Stimulated activated naive CD4-positive, alpha-beta T cell treated with Interleukin-2 at 50 U/mL for 16 hours (primary cell): ENCODE measurements around the gene F2RL1.
"Not testable (repeated sequence)": the region's sequence is repeated elsewhere in the genome, so short reads cannot be mapped to it uniquely, and the experiment has no call there.

Experiments used
- DNase-seq: peaks from one replicate; lab custom pipeline; 2025; lab: John Stamatoyannopoulos, UW

Gene F2RL1

GRCh38 chr5:76807296-76807695, 11.5 kb upstream of the F2RL1 start:
- no peak for DNase-seq

- DNase-seq: no peak
Measured at GRCh38 chr5:76808141-76808691, 10.6 kb upstream of the F2RL1 start.

GRCh38 chr5:76809141-76809540, 9.7 kb upstream of the F2RL1 start:
- no peak for DNase-seq

DNA sequence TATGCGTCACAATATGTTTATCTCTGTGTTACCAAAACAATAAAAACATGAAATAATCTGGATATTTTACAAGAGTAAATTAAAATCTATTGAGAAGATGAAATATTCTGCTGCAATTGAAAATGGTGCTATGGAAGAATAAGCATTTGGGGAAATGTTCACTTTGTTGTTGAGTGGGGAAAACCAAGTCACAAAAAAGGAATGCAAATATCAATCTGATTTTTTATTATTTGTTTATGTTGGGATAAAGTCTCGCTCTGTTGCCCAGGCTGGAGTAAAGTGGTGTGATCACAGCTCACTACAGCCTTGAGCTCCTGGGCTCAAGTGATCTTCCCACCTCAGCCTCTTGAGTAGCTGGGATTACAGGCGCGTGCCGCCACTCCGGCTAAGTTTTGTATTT, 8.6 kb upstream of the F2RL1 start:
- DNase-seq: no peak

GRCh38 chr5:76811214-76811613, 7.6 kb upstream of the F2RL1 start:
- DNase-seq: no peak

DNA sequence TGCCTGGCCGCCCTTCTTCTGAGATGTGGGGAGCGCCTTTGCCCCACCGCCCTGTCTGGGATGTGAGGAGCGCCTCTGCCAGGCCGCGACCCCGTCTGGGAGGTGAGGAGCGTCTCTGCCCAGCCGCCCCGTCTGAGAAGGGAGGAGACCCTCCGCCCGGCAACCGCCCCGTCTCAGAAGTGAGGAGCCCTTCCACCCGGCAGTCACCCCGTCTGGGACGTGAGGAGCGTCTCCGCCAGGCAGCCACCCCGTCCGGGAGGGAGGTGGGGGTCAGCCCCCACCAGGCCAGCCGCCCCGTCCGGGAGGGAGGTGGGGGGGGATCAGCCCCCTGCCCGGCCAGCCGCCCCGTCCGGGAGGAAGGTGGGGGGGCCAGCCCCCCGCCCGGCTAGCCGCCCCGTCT, 6.6 kb upstream of the F2RL1 start:
- not testable (repeated sequence) for DNase-seq

DNA sequence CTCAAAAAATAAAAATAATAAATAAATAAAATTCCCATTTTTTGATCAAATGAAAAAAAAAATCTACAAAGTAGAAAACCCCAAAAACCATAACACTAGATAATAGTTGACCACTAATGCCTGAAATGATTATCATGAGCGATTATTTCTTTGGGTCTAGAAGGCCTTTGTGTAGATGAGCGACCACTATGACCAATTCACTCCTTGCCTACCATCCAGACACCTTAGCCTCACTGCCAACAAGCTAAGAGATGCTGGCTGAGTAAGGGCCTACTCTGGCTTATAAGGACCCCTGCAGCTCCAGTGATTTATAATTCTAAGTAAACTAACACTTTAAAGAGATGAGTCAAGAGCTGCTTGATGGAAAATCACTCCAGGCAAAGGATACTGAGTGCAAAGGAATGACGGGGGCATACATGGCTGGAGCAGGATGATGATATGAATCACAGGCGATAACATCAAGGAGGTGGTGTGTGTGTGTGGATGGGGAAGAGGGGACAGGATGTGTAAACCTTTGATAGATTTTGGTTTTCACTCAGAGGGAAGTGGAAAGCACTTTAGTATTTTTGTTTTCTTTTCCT, 4.8 kb upstream of the F2RL1 start:
- DNase-seq: no peak

DNA sequence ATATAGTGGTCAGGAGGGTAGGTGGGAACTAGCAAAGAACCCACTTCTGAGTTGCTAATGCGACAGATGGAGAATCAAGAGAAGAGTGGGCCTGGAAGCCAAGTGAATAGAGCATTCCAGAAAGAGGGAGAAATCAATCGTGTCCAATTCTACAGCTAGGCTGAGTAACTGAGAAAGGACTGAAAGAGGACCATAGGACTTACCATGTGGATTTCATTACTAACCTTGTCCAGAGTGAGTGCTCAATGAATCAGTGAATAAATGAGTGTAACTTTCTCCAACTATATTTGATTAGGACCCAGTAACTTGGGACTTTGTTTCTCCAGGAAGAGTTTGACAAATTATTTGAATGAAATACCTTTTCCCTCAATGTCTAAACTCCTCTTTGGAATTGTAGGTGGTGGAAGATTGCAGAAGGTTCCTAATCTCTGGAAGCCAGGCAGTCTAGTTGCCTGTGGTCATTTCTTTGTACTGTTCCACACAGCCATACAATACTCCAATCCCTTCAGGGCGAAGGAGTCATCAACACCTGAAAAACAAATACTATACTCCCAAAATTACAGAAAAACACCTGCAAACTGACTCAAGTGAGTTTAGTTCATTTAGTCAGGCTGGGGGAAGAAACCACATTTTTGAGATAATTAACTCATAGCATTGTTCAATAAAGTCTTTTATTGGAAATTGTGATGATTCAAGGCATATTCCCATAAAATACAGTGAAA, 2.6 kb upstream of the F2RL1 start:
- DNase-seq: no peak

DNA sequence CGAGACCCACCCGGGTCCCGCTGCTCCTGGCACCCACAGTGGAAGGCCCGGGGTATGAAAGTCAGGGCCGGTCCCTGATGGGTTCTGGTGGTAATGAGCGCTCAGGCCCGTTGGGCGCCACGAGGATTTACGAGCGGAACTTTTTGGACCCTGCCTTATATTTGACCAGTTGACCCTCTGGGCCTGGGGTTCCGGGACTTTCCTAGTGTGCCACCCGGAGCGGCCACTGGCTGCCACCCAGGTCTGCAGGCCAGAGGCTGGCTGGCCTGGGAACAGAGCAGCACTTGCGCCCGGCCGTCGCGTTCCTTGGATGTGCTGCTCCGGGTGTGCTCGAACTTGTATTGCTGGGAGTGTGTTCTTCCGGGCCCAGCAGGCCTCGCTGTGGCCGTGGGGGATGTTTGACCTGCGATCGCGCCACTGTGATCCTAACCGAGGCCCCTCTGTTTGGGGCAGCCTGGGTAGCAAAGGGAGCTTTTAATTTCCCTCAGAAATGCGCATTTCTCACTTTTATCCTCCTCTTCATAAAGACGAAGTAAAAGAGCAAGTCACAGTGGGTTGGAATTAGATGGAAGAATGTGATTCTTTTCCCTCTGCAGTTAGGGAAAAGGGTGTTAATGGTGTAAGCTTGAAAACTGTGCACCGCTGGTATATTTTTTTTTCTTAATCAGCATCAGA, 1.2 kb downstream of the F2RL1 start:
- no peak for DNase-seq

DNA sequence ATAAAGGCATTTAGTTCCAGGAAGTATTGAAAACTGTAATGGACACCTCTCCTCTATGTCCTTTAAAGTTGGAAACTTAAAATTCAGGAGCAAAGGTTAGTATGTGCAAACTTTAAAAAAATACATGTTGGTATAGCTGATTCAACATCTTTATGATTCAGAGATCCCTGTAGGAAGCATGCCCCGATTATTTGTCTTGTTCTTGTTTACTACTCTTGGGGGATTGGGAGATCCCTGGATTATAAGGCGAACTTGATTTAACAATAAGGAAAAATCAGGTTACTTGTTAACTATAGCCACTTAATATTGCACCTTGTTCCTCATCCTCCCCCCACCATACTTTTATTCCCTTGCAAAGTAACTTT, 1.7 kb downstream of the F2RL1 start:
- DNase-seq: no peak

- no peak for DNase-seq
Measured at GRCh38 chr5:76821136-76821535, 2.3 kb downstream of the F2RL1 start.

GRCh38 chr5:76822105-76822731, 3.4 kb downstream of the F2RL1 start:
- DNase-seq: not testable (repeated sequence)

- DNase-seq: not testable (repeated sequence)
Measured at GRCh38 chr5:76826416-76826815, 7.6 kb downstream of the F2RL1 start.

GRCh38 chr5:76831110-76831452, 12.3 kb downstream of the F2RL1 start:
- DNase-seq: no peak

DNA sequence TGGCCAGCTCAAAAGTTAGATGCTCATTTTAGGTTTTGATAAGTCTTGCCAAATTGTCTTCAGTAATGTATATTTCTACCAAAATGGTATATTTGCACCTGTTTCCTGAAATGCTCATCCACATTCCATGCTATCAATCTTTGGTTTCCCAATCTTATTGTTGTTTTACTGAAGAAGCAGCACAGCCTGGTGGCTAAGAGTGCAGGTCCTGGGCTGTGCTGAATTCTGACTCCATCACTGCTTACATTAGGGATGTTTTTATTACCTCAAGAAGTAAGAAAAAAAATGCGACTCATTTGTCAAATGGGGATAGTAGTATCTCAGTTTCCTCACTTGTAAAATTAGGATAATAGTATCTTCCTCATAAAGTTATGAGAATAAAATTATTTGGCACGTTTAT, 17.4 kb downstream of the F2RL1 start:
- DNase-seq: no peak

- DNase-seq: no peak
Measured at GRCh38 chr5:76836585-76836984, 17.8 kb downstream of the F2RL1 start.

DNA sequence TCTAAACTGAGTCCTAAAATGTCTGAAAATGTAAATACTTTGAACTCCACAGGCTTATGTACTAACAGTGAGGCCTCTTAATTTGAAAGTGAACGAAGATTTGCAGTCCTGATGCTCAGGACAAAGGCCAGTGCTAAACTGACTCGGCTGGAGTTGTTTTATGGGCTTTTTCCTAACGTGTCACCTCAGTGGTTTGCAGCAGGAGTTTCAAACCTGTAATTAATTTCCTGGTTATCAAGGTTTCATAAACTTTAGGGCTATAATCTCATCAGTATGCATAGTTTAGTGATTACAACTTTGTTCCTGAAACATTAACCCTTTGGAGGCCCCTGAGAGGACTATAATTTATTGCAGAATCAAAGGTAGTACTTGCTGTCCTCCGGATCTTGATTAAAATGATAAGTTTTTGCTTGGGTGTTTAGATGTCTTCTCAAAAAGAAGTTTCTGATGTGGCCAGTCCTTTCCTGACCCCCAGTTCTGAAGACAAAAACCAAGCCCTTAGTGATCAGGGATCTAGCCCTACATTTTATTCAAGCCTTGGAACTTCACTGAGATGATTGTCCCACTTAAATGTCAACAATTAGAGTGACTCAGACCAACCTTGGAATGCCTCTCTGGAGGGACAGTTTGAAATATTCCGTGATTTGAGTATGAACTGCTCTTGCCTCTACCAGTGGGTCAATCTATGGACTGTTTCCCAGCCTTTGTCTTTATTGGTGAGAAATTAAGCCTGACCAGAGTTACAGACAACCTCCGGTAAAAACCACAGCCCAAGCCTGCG, 19.8 kb downstream of the F2RL1 start:
- DNase-seq: no peak

GRCh38 chr5:76841361-76841760, 22.5 kb downstream of the F2RL1 start:
- no peak for DNase-seq

DNA sequence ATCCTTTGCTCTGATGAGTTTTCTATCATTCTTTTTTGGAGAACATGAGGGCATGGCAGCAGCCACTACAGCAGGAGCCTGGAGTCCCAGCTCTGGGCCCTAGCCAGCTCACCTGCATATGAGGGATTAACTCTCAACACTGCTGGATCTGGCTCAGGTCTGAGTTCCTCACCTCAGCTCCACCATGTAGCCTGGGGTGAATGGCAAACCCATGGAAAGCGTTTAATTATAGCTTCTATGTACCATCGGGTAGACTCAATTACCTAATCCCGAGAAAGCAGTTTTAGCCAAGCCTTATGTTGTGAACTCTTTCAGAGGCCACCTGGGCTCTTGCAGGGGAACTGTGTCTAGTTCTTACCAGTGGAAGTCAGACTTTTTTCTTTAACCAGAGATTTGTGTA, 27.1 kb downstream of the F2RL1 start:
- DNase-seq: no peak

- DNase-seq: peak; percentile 19
Measured at GRCh38 chr5:76849419-76850291, 30.8 kb downstream of the F2RL1 start, which contains the start of gene S100Z. Gene S100Z (plus strand): TSS chr5:76850014. CDS start chr5:76875360, 25,346 bp downstream.
